HEK293T (cell line): Measurements from ENCODE around the gene ZNF319.

Experiments used
- CTCF ChIA-PET: fragments of 350-600 bp; formaldehyde crosslinking; extraction: SDS; loops from one replicate; lab custom pipeline; 2021; ENCODE audit warnings: antibody characterized with exemption, inconsistent platforms; lab: Yijun Ruan, JAX
- POLR2A ChIA-PET: fragments of 350-600 bp; formaldehyde crosslinking; extraction: SDS; loops from one replicate; lab custom pipeline; 2020; ENCODE audit warnings: antibody characterized with exemption, inconsistent platforms; lab: Yijun Ruan, JAX
- DNase-seq: peaks from one replicate; pipeline ENCODE4 v3.0.0; 2012; ENCODE audit warnings: mixed read lengths; ENCODE audit errors: extremely low spot score
- ARNT ChIP-seq: fragments of 450-650 bp; IDR thresholded peaks from 2 replicates; pipeline ENCODE4 v1.6.1; 2017; ENCODE audit warnings: mild to moderate bottlenecking
- BHLHE40 ChIP-seq: fragments of 450-650 bp; IDR thresholded peaks from 2 replicates; pipeline ENCODE4 v1.6.1; 2016; ENCODE audit warnings: mild to moderate bottlenecking, moderate library complexity, borderline replicate concordance
- CTBP1 ChIP-seq: fragments of 450-650 bp; IDR thresholded peaks from 2 replicates; pipeline ENCODE4 v1.6.1; 2016; ENCODE audit warnings: borderline replicate concordance
- ELF4 ChIP-seq: fragments of 450-650 bp; IDR thresholded peaks from 2 replicates; pipeline ENCODE4 v1.6.1; 2017; ENCODE audit warnings: antibody characterized with exemption
- FOXA1 ChIP-seq: fragments of 450-650 bp; IDR thresholded peaks from 2 replicates; pipeline ENCODE4 v1.6.1; 2016; ENCODE audit warnings: mild to moderate bottlenecking
- FOXK2 ChIP-seq: fragments of 450-650 bp; IDR thresholded peaks from 2 replicates; pipeline ENCODE4 v1.6.1; 2016; ENCODE audit warnings: mild to moderate bottlenecking
- FOXM1 ChIP-seq: fragments of 450-650 bp; IDR thresholded peaks from 2 replicates; pipeline ENCODE4 v1.6.1; 2017; ENCODE audit warnings: mild to moderate bottlenecking, borderline replicate concordance
- HDGF ChIP-seq: fragments of 450-650 bp; IDR thresholded peaks from 2 replicates; pipeline ENCODE4 v1.6.1; 2017; ENCODE audit warnings: antibody characterized with exemption, borderline replicate concordance
- L3MBTL2 ChIP-seq: fragments of 450-650 bp; conservative IDR thresholded peaks from 2 replicates; pipeline ENCODE4 v1.6.1; 2016; ENCODE audit warnings: mild to moderate bottlenecking
- LEF1 ChIP-seq: fragments of 450-650 bp; IDR thresholded peaks from 2 replicates; pipeline ENCODE4 v1.6.1; 2017; ENCODE audit warnings: mild to moderate bottlenecking, borderline replicate concordance
- NFRKB ChIP-seq: fragments of 450-650 bp; IDR thresholded peaks from 2 replicates; pipeline ENCODE4 v1.6.1; 2016; ENCODE audit warnings: mild to moderate bottlenecking, moderate library complexity
- SP1 ChIP-seq: fragments of 450-650 bp; IDR thresholded peaks from 2 replicates; pipeline ENCODE4 v1.6.1; 2017
- SUZ12 ChIP-seq: fragments of 450-650 bp; IDR thresholded peaks from 2 replicates; pipeline ENCODE4 v1.6.1; 2016; ENCODE audit warnings: mild to moderate bottlenecking
- TARDBP ChIP-seq: fragments of 450-650 bp; IDR thresholded peaks from 2 replicates; pipeline ENCODE4 v1.6.1; 2016
- ZNF384 ChIP-seq: fragments of 450-650 bp; IDR thresholded peaks from 2 replicates; pipeline ENCODE4 v1.6.1; 2016
- TF ChIP-seq, protein P1 (sequence below): fragments of 450-650 bp; IDR thresholded peaks from 2 replicates; pipeline ENCODE4 v1.6.1; 2016

ZNF319 gene

DNA sequence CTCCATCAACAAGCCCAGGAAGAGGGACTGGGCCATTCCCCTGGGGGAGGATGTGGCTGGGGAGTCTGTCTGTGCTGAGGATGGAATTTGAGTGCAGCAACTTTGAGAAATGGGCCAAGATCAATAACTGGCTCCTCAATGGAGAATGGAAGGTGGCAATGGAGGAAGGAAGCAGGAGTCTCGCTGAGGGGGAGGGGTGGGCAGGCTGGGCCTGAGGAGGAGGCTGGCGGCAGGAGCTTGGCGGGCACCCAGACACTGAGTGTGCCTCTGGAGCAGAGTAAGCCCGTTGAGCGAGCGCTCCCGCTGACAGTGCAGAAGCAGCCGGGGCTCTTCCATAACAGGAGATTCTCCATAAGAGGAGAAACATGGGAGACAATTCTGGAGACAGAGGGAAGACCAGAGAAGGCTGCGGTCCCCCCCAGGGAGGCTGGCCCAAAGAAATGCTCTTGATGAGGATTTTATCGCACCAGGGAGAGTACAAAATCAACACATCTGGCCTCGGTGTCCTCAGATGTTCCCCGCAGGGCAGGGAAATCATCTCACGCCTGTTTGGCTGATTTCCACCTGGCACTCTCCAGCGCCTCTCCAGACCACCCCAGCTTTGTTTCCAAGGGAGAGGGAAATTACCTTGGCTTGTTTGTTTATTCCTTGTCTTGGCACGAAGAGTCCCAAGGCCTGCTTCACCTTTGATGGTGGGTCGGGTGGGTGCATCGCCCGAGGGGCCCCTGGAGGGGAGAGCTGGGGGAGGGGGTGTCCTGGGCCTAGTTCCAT lies 22.3 kb upstream of the ZNF319 start:
- CTCF ChIA-PET, result interaction anchor here (0.5 to 2.2 kb wide), 2 partner anchors 52 to 99 kb away, joined by 3 to 12 read pairs; no protein-coding TSS in a partner anchor
- no peak for DNase-seq
- TF ChIP-seq NFRKB (no peak), CTBP1 (no peak), FOXK2 (no peak), BHLHE40 (no peak), TARDBP (no peak), ARNT (no peak), HDGF (no peak), FOXM1 (no peak), ZNF384 (no peak), ELF4 (no peak), LEF1 (no peak), FOXA1 (no peak), L3MBTL2 (no peak), SUZ12 (no peak), SP1 (no peak)
- TF ChIP-seq, protein P1, sequence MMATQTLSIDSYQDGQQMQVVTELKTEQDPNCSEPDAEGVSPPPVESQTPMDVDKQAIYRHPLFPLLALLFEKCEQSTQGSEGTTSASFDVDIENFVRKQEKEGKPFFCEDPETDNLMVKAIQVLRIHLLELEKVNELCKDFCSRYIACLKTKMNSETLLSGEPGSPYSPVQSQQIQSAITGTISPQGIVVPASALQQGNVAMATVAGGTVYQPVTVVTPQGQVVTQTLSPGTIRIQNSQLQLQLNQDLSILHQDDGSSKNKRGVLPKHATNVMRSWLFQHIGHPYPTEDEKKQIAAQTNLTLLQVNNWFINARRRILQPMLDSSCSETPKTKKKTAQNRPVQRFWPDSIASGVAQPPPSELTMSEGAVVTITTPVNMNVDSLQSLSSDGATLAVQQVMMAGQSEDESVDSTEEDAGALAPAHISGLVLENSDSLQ, result no peak
- POLR2A ChIA-PET, result interaction anchor here (1.7 kb wide), 1 partner anchor 107 kb away, joined by 6 read pairs; the partner anchor contains the start of gene CFAP20

DNA sequence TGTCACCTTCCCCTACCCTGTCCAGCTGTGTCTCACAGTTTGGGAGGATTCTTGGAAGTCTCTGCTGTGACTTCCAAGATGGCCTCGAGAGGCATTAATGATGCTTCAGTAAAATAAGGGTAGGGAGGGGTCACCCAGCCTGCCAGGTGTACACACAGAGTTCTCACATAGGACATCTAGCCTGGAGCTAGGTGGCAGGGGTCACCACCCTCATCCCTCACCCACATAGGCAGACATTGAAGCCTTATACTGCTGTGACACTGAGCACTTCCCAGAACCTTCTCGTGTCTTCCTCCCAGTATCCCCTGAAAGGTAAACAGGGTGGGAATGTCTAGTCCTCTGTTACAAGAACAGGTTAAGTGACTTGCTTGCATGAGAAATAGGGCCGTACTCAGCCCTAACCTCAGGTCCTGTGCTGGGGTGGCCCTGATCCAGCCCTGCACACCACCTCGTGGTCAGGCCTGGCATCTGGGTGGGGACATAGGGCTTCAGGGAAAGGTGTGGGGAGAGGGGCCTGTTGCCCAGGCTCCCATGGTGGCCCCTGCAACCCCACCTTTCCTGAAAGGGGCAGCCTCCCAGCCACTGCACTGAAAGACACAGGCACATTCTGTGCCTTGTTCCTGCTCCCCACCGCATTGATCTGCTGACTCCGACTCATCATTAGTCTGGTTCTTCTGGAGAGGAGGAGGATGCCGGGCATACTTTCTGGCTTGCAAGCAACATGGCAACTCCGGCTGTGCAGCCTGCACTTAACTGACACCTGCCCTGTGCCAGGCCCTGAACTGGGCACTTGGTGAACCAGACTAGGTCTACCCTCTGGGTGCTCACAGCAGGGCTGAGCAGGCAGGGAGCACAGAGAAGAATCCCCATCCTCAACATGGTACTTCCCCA lies 21.4 kb upstream of the ZNF319 start:
- POLR2A ChIA-PET, result interaction anchor here (0.6 kb wide), 1 partner anchor 100 kb away, joined by 4 read pairs; no protein-coding TSS in a partner anchor
- CTCF ChIA-PET, result interaction anchor here (0.6 kb wide), 1 partner anchor 100 kb away, joined by 5 read pairs; no protein-coding TSS in a partner anchor
- TF ChIP-seq CTBP1 (no peak), SP1 (no peak), TARDBP (no peak), LEF1 (no peak), NFRKB (no peak), FOXK2 (no peak), L3MBTL2 (no peak), ELF4 (no peak), ARNT (no peak), ZNF384 (no peak), SUZ12 (no peak), FOXM1 (no peak), HDGF (no peak), FOXA1 (no peak)
- no peak for DNase-seq

DNA sequence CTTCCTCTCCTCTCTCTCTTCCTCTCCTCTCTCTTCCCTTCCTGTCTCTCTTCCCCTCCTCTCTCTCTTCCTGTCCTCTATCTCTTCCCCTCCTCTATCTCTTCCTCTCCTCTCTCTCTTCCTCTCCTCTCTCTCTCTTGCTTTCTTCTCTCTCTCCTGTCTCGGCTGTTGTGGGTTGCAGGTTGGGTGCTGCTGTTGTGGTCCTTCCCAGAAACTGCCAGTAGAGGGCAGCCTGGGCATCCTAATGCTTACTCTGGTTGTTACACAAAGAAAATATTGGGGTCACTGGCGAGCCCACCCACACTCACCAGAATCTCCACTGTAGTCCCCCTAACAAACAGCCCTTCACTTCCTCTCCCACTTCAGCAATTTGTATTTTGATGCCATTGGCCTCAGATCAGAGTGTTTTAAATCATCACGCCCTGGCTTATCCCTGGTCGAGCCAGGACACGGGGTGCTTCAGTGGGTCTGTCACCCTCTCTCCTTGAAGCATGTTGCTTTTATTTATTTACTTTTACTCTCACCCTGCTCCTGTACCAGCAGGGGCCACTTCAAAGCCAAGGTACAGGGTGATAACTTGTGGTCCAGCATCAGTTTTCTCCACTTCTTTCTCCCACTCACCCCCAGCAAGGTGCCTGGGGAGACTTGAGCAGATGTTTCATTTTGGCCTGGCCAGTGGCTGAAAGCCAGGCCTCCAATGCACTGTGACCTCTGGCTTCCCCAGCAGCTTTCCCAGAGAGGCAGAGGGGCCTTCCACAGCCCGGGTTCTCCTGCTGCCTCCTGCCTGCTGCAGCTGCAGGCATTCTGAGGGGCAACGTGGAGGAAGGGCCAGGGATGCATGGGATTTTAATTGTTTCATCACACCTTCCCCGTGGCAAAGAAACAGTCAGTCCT lies 20.4 kb upstream of the ZNF319 start:
- CTCF ChIA-PET, result no interaction called here
- POLR2A ChIA-PET, result no interaction called here
- DNase-seq, result peak; percentile 61
- no peak for TF ChIP-seq SP1
- TF ChIP-seq, protein P1, result no peak

DNA sequence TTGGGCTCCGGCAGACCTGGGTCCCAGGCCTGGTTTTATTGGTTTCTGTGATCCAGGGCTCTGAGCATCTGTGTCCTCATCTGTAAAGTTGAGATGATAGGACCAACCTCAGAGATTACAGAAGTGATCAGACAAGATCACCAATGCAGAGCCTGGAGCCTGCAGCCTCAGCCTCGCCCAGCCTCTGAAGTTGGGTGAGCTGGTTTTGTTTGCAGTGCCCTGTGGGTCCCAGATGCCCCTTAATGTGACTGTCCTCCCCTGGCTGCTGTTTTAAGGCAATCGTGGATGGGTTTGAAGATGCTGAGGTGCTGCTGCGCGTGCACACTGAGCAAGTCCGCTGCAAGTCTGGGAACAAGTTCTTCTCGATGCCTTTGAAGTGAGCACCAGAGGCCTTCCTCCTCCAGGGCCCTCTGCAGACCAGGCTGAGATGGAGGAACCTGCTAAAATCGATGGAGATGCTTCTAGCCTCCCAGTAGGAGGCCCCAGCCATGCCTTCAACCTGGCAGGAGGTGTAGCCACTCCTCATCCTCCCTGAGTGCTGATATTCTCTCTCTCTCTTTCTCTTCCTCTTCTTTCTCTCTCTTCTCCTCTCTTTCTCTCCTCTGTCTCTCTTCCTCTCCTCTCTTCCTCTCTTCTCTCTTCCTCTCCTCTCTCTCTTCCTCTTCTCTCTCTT lies 19.5 kb upstream of the ZNF319 start:
- POLR2A ChIA-PET, result no interaction called here
- no peak for DNase-seq
- no peak for TF ChIP-seq CTBP1
- TF ChIP-seq TARDBP, result no peak
- TF ChIP-seq HDGF, result no peak
- no peak for TF ChIP-seq BHLHE40
- CTCF ChIA-PET, result interaction anchor here (1.0 to 1.1 kb wide), 2 partner anchors 10 to 89 kb away, joined by 3 read pairs; no protein-coding TSS in a partner anchor

DNA sequence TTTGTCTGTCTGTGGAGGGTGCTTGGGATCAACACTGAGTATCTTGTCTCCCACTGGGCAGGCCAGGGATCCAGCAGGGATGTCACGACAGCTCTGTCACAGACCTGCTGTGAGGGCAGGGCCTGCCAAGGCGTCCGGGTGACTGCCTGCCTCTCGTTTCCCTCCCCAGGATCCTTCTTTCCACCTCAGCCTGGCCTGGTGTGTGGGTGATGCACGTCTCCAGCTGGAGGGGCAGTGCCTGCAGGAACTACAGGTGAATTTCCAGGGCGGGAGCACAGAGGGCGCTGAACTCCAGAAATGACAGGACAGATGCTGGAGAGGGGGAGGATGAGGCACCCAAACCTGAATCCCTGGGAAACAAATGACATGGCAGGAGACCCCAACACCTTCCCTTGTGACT lies 18.3 kb upstream of the ZNF319 start:
- TF ChIP-seq FOXK2 (no peak), BHLHE40 (no peak), ELF4 (no peak), FOXM1 (no peak), FOXA1 (no peak), L3MBTL2 (no peak), NFRKB (no peak)
- CTCF ChIA-PET, result interaction anchor here (0.7 to 1.1 kb wide), 3 partner anchors 9 to 90 kb away, joined by 3 read pairs; no protein-coding TSS in a partner anchor
- DNase-seq, result no peak
- POLR2A ChIA-PET, result no interaction called here
